AG08396 (cell line): Measurements from ENCODE around the gene DRC1.

ENCODE experiments used
- DNase-seq: peaks from one replicate; pipeline ENCODE4 v3.0.0; 2012; ENCODE audit warnings: low spot score, mixed read lengths

The DRC1 gene

GRCh38 chr2:26448651-26449050, 46.9 kb downstream of the DRC1 start:
- no peak for DNase-seq

GRCh38 chr2:26449278-26450030, 47.7 kb downstream of the DRC1 start:
- no peak for DNase-seq

- no peak for DNase-seq
Observed at GRCh38 chr2:26450031-26450635, 48.4 kb downstream of the DRC1 start.

- no peak for DNase-seq
Observed at GRCh38 chr2:26451700-26452099, 50.0 kb downstream of the DRC1 start.

GRCh38 chr2:26453421-26454329, 52.0 kb downstream of the DRC1 start:
- DNase-seq, result no peak

- no peak for DNase-seq
Observed at GRCh38 chr2:26454561-26455001, 52.9 kb downstream of the DRC1 start.

GRCh38 chr2:26455037-26455669, 53.4 kb downstream of the DRC1 start:
- DNase-seq, result no peak

- DNase-seq, result no peak
Observed at GRCh38 chr2:26455670-26456439, 54.1 kb downstream of the DRC1 start.

- DNase-seq, result no peak
Observed at GRCh38 chr2:26456440-26457250, 54.9 kb downstream of the DRC1 start.

- DNase-seq, result no peak
Observed at GRCh38 chr2:26457251-26457666, 55.5 kb downstream of the DRC1 start.

GRCh38 chr2:26457695-26458364, 56.1 kb downstream of the DRC1 start:
- no peak for DNase-seq

- DNase-seq, result no peak
Observed at GRCh38 chr2:26458365-26459042, 56.8 kb downstream of the DRC1 start.

GRCh38 chr2:26459991-26460612, 58.4 kb downstream of the DRC1 start:
- DNase-seq, result no peak

GRCh38 chr2:26460613-26461031, 58.9 kb downstream of the DRC1 start:
- no peak for DNase-seq

GRCh38 chr2:26461601-26462023, 59.9 kb downstream of the DRC1 start:
- no peak for DNase-seq

- no peak for DNase-seq
Observed at GRCh38 chr2:26462100-26462499, 60.4 kb downstream of the DRC1 start.

GRCh38 chr2:26462511-26463243, 61.0 kb downstream of the DRC1 start:
- DNase-seq, result peak; percentile 84
